ENCODE results near the gene SOX6. TPM values are rescaled to one million over a fixed set of nuclear protein-coding genes. Genes with fewer than 3 reads are reported as not detected.

Gene SOX6
- total RNA-seq, 1 donor from 2014 or later: 24.9 TPM

GRCh38 chr11:16240687-16241086 is 115.7 kb downstream of the SOX6 start:
- no peak overlapping the region for H3K27ac Mint-ChIP-seq

GRCh38 chr11:16239141-16240105 is 116.9 kb downstream of the SOX6 start:
- H3K4me1 Mint-ChIP-seq (ENCODE audit: unreplicated experiment): peaks cover 3% of the 10 kb centered on the region
- TF ChIP-seq CTCF (conservative IDR thresholded peaks at IDR 0.05): no peak
- H3K9me3 Mint-ChIP-seq: no peaks in the 10 kb centered on the region
- no peaks in the 10 kb centered on the region for H3K36me3 Mint-ChIP-seq
- no peak for DNase-seq (ENCODE audit: extremely low spot score, unreplicated experiment)
- no peak overlapping the region for H3K4me3 Mint-ChIP-seq
- no peaks in the 10 kb centered on the region for H3K27me3 Mint-ChIP-seq
- no peak overlapping the region for H3K27ac Mint-ChIP-seq

More at GRCh38 chr11:16240687-16241086, 115.7 kb downstream of the SOX6 start:
- TF ChIP-seq CTCF (conservative IDR thresholded peaks at IDR 0.05): no peak
- DNase-seq (ENCODE audit: extremely low spot score, unreplicated experiment): no peak
- Mint-ChIP-seq H3K4me3 (no peak overlapping the region), H3K9me3 (no peaks in the 10 kb centered on the region), H3K27me3 (no peaks in the 10 kb centered on the region), H3K4me1 (ENCODE audit: unreplicated experiment) (peaks cover 3% of the 10 kb centered on the region), H3K36me3 (no peaks in the 10 kb centered on the region)

- H3K4me3 Mint-ChIP-seq: no peak overlapping the region
- no peak for DNase-seq (ENCODE audit: extremely low spot score, unreplicated experiment)
Measured at GRCh38 chr11:16226245-16226644, 130.1 kb downstream of the SOX6 start.

GRCh38 chr11:16225623-16226022 is 130.7 kb downstream of the SOX6 start:
- no peak overlapping the region for H3K27ac Mint-ChIP-seq
- no peaks in the 10 kb centered on the region for H3K9me3 Mint-ChIP-seq
- peaks cover 14% of the 10 kb centered on the region for H3K4me1 Mint-ChIP-seq (ENCODE audit: unreplicated experiment)
- no peaks in the 10 kb centered on the region for H3K27me3 Mint-ChIP-seq
- DNase-seq (ENCODE audit: extremely low spot score, unreplicated experiment): no peak
- TF ChIP-seq CTCF (conservative IDR thresholded peaks at IDR 0.05): no peak
- no peak overlapping the region for H3K4me3 Mint-ChIP-seq
- no peaks in the 10 kb centered on the region for H3K36me3 Mint-ChIP-seq

More at GRCh38 chr11:16226245-16226644, 130.1 kb downstream of the SOX6 start:
- no peak for TF ChIP-seq CTCF (conservative IDR thresholded peaks at IDR 0.05)
- Mint-ChIP-seq H3K36me3 (no peaks in the 10 kb centered on the region), H3K27me3 (no peaks in the 10 kb centered on the region), H3K9me3 (no peaks in the 10 kb centered on the region), H3K27ac (no peak overlapping the region), H3K4me1 (ENCODE audit: unreplicated experiment) (peaks cover 14% of the 10 kb centered on the region)

GRCh38 chr11:16223558-16223957 is 132.8 kb downstream of the SOX6 start:
- Mint-ChIP-seq H3K4me3 (no peak overlapping the region), H3K9me3 (no peaks in the 10 kb centered on the region), H3K36me3 (no peaks in the 10 kb centered on the region), H3K27me3 (no peaks in the 10 kb centered on the region), H3K4me1 (ENCODE audit: unreplicated experiment) (peaks cover 14% of the 10 kb centered on the region), H3K27ac (no peak overlapping the region)
- TF ChIP-seq CTCF (conservative IDR thresholded peaks at IDR 0.05): no peak
- no peak for DNase-seq (ENCODE audit: extremely low spot score, unreplicated experiment)

All from type B pancreatic cell (in vitro differentiated cells).